ENCODE results near the gene BANP.

GRCh38 chr16:87953308-87954215 lies 2.3 kb downstream of the BANP start:
- TF ChIP-seq PBX3 (IDR thresholded peaks at IDR 0.05): no peak
- no peak for TF ChIP-seq CTCF (IDR thresholded peaks at IDR 0.05)
- TF ChIP-seq RXRA (IDR thresholded peaks at IDR 0.05; ENCODE audit: borderline replicate concordance, low read depth): no peak
- TF ChIP-seq MAX (IDR thresholded peaks at IDR 0.05; ENCODE audit: low read depth): no peak
- no peak for TF ChIP-seq SIN3A (IDR thresholded peaks at IDR 0.05; ENCODE audit: borderline replicate concordance, low read depth, low read length)
- no peak for TF ChIP-seq RAD21 (IDR thresholded peaks at IDR 0.05; ENCODE audit: low read length)
- TF ChIP-seq POLR2AphosphoS5 (IDR thresholded peaks at IDR 0.05; ENCODE audit: low read depth, low read length): no peak
- TF ChIP-seq EP300 (IDR thresholded peaks at IDR 0.05; ENCODE audit: borderline replicate concordance in 1 of 2, low read depth in 1 of 2, low read length in 1 of 2): no peak
- no peak for TF ChIP-seq EZH2phosphoT487 (IDR thresholded peaks at IDR 0.05; ENCODE audit: borderline replicate concordance, low read depth)
- TF ChIP-seq GABPA (IDR thresholded peaks at IDR 0.05; ENCODE audit: low read depth): no peak
- TF ChIP-seq FOXM1 (IDR thresholded peaks at IDR 0.05; ENCODE audit: low read depth): no peak
